DMS79 (cell line): ENCODE data around the gene CDHR2.

Source experiments
- DNase-seq: peaks from one replicate; lab custom pipeline; 2025; lab: John Stamatoyannopoulos, UW

Gene CDHR2

DNA sequence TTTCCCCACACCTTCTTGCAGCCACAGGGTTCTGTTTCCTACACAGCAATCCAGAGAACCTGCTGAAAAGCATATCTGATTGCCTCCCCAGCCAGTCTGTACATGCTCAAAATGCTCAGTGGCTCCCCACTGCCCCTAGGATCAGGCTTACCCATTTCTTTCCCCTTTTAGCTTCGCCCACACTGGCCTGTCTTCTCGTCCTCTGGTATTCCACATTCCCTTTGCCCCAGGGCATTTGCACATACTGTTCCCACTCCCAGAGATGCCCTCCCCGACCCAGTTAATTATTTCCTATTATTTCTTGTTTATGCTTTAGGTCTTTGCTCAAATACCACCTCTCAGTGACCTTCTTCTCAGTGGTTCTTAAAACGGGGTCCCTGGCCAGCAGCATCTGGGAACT is 91.5 kb downstream of the CDHR2 start:
- no peak for DNase-seq

DNA sequence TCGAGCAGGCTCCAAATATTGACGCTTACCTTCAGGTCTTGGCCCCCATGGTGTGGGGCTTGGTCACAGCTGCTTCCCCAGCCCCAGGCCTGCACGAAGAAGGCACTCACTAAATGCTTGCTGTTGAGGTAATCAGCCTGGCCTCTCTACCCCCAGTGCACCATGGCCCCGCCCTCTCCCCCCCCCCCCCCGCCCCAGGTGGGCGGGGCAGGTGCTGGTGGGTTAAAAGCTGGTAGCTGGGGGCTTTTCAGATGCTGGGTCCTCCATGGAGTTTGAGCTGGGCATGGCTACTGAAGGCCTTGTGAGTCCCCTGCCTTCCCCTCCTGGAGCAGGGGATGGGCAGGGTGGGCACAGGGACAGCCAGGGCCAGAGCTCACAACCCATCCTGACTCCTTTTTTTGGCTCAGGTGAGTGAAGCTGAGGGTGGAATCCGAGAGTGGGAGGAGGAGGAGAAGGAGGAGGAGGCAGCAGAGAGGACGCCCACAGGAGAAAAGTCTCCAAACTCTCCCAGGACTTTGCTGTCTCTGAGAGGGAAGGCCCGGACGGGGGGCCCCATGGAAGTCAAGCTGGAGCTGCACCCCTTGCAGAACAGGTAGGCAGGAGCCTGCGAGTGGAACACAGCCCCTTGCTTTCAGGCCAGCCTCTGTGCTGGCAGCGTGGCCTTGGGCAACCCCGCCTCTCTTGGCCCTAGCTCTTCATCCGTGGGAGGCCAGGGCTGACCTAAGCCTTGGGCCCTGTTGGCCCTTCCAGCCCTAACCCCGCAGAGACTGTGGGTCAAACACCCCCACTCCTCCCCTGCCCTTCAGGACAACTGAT is 93.7 kb downstream of the CDHR2 start:
- DNase-seq: no peak

DNA sequence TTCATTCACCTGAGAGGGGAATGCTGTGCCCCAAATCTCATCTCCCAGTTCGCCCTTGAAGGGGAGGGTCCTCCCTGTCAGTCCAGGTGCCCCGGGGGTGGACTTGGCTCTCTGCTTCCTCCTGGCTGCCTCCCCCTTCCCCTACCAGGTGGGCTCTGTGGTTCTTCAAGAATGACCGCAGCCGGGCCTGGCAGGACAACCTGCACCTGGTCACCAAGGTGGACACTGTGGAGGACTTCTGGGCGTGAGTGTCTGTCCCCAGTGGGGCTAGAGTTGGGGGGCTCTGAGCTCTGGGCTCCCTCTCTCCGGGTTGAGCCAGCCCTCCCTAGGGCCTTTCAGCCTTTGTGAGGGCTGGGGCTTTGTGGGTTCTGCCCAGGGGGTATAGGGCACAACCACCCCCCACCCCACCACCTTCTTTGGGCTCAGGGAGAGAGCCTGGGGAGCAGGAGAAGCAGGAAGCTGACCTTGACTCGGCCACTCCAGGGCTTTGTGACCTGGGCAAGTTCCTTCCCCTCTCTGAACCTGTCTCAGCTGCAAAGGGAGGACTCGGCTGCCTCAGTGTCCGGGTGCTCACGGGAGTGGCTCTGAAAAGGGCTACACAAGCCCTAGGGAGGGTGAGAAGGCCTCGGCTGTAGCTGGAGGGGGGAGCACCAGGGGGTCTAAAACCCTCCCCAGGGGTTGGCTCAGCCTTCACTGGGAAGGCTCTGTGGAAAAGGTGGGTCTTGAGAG is 94.5 kb downstream of the CDHR2 start:
- DNase-seq: no peak

DNA sequence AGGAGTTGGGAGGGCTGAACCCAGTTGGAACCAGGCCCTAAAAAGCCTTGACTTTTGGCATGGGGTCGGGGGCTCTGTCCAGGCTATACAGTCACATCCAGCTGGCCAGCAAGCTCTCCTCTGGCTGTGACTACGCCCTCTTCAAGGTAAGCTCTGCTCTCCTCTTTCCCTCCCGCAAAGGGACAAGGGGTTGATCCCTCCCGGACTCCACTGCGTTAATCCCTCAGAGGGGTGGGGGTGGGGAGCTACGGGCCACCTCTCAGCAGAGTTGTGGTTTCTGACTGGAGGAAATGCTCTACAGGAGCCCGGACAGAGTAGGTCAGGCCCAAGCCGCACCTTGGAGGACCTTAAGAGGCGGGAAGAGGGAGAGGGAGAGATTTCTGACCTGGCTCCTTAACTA is 95.2 kb downstream of the CDHR2 start:
- no peak for DNase-seq

DNA sequence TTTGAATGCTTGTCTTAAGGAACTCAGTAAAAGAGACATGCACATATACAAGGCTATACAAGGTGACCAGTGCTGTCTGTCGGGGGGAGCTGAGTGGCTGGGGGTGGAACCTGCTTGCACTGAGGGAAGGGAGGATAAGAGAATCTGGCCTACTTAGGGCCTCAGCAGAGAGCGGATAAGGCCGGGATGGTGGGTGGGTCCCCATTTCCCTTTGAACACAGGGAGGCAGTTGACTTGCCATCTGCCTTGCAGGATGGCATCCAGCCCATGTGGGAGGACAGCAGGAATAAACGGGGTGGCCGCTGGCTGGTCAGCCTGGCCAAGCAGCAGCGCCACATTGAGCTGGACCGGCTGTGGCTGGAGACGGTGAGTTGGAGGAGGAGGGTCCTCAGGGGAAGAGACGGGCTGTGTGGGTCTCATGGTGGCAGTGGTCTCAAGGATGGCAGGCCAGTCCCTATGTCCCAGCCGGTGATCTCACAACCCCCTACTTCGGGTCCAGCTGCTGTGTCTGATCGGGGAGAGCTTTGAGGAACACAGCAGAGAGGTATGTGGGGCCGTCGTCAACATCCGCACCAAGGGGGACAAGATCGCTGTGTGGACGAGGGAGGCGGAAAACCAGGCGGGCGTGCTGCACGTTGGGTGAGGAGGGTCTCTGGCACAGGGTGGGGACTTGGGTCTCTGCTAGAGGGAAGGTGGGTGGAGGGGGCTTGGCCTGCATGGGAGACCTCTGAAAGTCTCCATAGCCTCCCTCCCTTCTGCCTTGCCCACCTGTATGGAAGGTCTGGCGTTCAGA is 95.9 kb downstream of the CDHR2 start:
- no peak for DNase-seq
